Measurements from ENCODE around the gene STRIP1. TPM values are rescaled to one million over a fixed set of nuclear protein-coding genes. Genes with fewer than 3 reads are reported as not detected.

The STRIP1 gene
- polyA plus RNA-seq, 6 donors from 2014 or later: 19.3 to 45.4 (median 24.1) TPM

- H3K27me3 Mint-ChIP-seq: peaks cover 32 to 75% (median 58%) of the 10 kb centered on the region in 3 donors
- H3K36me3 Mint-ChIP-seq: no peaks in the 10 kb centered on the region
- peak overlapping the region in 5 of 8 donors; percentile 30 to 94 (median 57) for H3K4me3 Mint-ChIP-seq
- H3K4me1 Mint-ChIP-seq: peaks cover 20 to 27% (median 21%) of the 10 kb centered on the region in 3 donors
- ATAC-seq (ENCODE audit: low read depth in 2 of 2) (no peak), DNase-seq (no peak)
- H3K9me3 Mint-ChIP-seq: no peaks in the 10 kb centered on the region
- H3K27ac Mint-ChIP-seq: no peak overlapping the region
Observed at GRCh38 chr1:110085671-110086070, 51.2 kb downstream of the STRIP1 start.

GRCh38 chr1:110086961-110087360 is 52.5 kb downstream of the STRIP1 start:
- peaks cover 20 to 27% (median 21%) of the 10 kb centered on the region in 3 donors for H3K4me1 Mint-ChIP-seq
- no peaks in the 10 kb centered on the region for H3K9me3 Mint-ChIP-seq
- H3K27ac Mint-ChIP-seq: peak overlapping the region in 1 of 6 donors; percentile 28
- DNase-seq (no peak), ATAC-seq (ENCODE audit: low read depth in 2 of 2) (no peak)
- no peaks in the 10 kb centered on the region for H3K36me3 Mint-ChIP-seq
- H3K27me3 Mint-ChIP-seq: peaks cover 30 to 69% (median 50%) of the 10 kb centered on the region in 3 donors
- H3K4me3 Mint-ChIP-seq: peak overlapping the region in 1 of 8 donors; percentile 13

- DNase-seq: peak; percentile 48
- Mint-ChIP-seq H3K27ac (peak overlapping the region in 1 of 6 donors; percentile 87), H3K4me1 (peaks cover 15 to 26% (median 21%) of the 10 kb centered on the region in 3 donors)
Observed at GRCh38 chr1:110087812-110088738, 53.7 kb downstream of the STRIP1 start.

GRCh38 chr1:110088739-110089316 is 54.4 kb downstream of the STRIP1 start:
- H3K9me3 Mint-ChIP-seq: no peaks in the 10 kb centered on the region
- H3K36me3 Mint-ChIP-seq: no peaks in the 10 kb centered on the region
- peaks cover 18 to 61% (median 40%) of the 10 kb centered on the region in 3 donors for H3K27me3 Mint-ChIP-seq
- no peak overlapping the region for H3K27ac Mint-ChIP-seq
- DNase-seq (no peak), ATAC-seq (ENCODE audit: low read depth in 2 of 2) (no peak)
- no peak overlapping the region for H3K4me3 Mint-ChIP-seq
- peaks cover 9 to 19% (median 13%) of the 10 kb centered on the region in 3 donors for H3K4me1 Mint-ChIP-seq

More at GRCh38 chr1:110087812-110088738, 53.7 kb downstream of the STRIP1 start:
- Mint-ChIP-seq H3K36me3 (no peaks in the 10 kb centered on the region), H3K4me3 (peak overlapping the region in 2 of 8 donors; percentile 35 to 57), H3K27me3 (peaks cover 23 to 68% (median 47%) of the 10 kb centered on the region in 3 donors), H3K9me3 (no peaks in the 10 kb centered on the region)
- peak; percentile 63 to 69 for ATAC-seq (ENCODE audit: low read depth in 2 of 2)

GRCh38 chr1:110089561-110090275 is 55.3 kb downstream of the STRIP1 start:
- H3K36me3 Mint-ChIP-seq: no peaks in the 10 kb centered on the region
- peaks cover 8 to 14% (median 9%) of the 10 kb centered on the region in 3 donors for H3K4me1 Mint-ChIP-seq
- H3K9me3 Mint-ChIP-seq: no peaks in the 10 kb centered on the region
- DNase-seq (no peak), ATAC-seq (ENCODE audit: low read depth in 2 of 2) (no peak)
- no peak overlapping the region for H3K4me3 Mint-ChIP-seq
- H3K27ac Mint-ChIP-seq: no peak overlapping the region
- H3K27me3 Mint-ChIP-seq: peaks cover 16 to 61% (median 39%) of the 10 kb centered on the region in 3 donors

- DNase-seq: no peak
- H3K27me3 Mint-ChIP-seq: peaks cover 5 to 57% (median 36%) of the 10 kb centered on the region in 3 donors
- no peak for ATAC-seq (ENCODE audit: low read depth in 2 of 2)
- H3K36me3 Mint-ChIP-seq: no peaks in the 10 kb centered on the region
- peaks cover 2 to 14% (median 7%) of the 10 kb centered on the region in 3 donors for H3K4me1 Mint-ChIP-seq
- H3K27ac Mint-ChIP-seq: no peak overlapping the region
- H3K9me3 Mint-ChIP-seq: no peaks in the 10 kb centered on the region
- H3K4me3 Mint-ChIP-seq: no peak overlapping the region
Observed at GRCh38 chr1:110091381-110091780, 57.0 kb downstream of the STRIP1 start.

GRCh38 chr1:110091791-110092190 is 57.4 kb downstream of the STRIP1 start:
- Mint-ChIP-seq H3K4me3 (no peak overlapping the region), H3K4me1 (peaks cover 2 to 14% (median 7%) of the 10 kb centered on the region in 3 donors), H3K9me3 (no peaks in the 10 kb centered on the region), H3K27me3 (peaks cover under 1 to 57% (median 36%) of the 10 kb centered on the region in 3 donors), H3K27ac (no peak overlapping the region), H3K36me3 (no peaks in the 10 kb centered on the region)
- no peak for ATAC-seq (ENCODE audit: low read depth in 2 of 2)
- no peak for DNase-seq

GRCh38 chr1:110092991-110093390 is 58.6 kb downstream of the STRIP1 start:
- DNase-seq (no peak), ATAC-seq (ENCODE audit: low read depth in 2 of 2) (no peak)
- Mint-ChIP-seq H3K9me3 (no peaks in the 10 kb centered on the region), H3K36me3 (no peaks in the 10 kb centered on the region), H3K27ac (no peak overlapping the region), H3K4me3 (no peak overlapping the region), H3K27me3 (peaks cover 0 to 51% (median 33%) of the 10 kb centered on the region in 3 donors), H3K4me1 (peaks cover under 1 to 11% (median 5%) of the 10 kb centered on the region in 3 donors)

- Mint-ChIP-seq H3K4me1 (peaks cover 0 to 9% (median 4%) of the 10 kb centered on the region in 3 donors), H3K27ac (peak overlapping the region in 2 of 6 donors; percentile 61 to 81), H3K36me3 (no peaks in the 10 kb centered on the region), H3K4me3 (no peak overlapping the region), H3K9me3 (no peaks in the 10 kb centered on the region), H3K27me3 (peaks cover 0 to 41% (median 35%) of the 10 kb centered on the region in 3 donors)
- no peak for ATAC-seq (ENCODE audit: low read depth in 2 of 2)
- DNase-seq: no peak
Observed at GRCh38 chr1:110094931-110095654, 60.7 kb downstream of the STRIP1 start.

GRCh38 chr1:110097507-110098221 is 63.2 kb downstream of the STRIP1 start:
- Mint-ChIP-seq H3K27ac (no peak overlapping the region), H3K27me3 (peaks cover 0 to 34% (median 32%) of the 10 kb centered on the region in 3 donors), H3K36me3 (no peaks in the 10 kb centered on the region), H3K9me3 (no peaks in the 10 kb centered on the region), H3K4me3 (no peak overlapping the region), H3K4me1 (peaks cover 15 to 35% (median 16%) of the 10 kb centered on the region in 3 donors)
- ATAC-seq (ENCODE audit: low read depth in 2 of 2): no peak
- no peak for DNase-seq

GRCh38 chr1:110098222-110099026 is 64.0 kb downstream of the STRIP1 start:
- Mint-ChIP-seq H3K9me3 (no peaks in the 10 kb centered on the region), H3K27me3 (peaks cover 0 to 34% (median 31%) of the 10 kb centered on the region in 3 donors), H3K36me3 (no peaks in the 10 kb centered on the region), H3K4me1 (peaks cover 18 to 43% (median 23%) of the 10 kb centered on the region in 3 donors), H3K4me3 (no peak overlapping the region), H3K27ac (no peak overlapping the region)
- DNase-seq (no peak), ATAC-seq (ENCODE audit: low read depth in 2 of 2) (no peak)

Data from naive B cell (primary cell).